Smooth muscle cell (in vitro differentiated cells): ENCODE data around the gene RHOJ. TPM values are rescaled to one million over a fixed set of nuclear protein-coding genes. Genes with fewer than 3 reads are reported as not detected.
A peak's percentile ranks its signal among the peaks of the same experiment; 100 is the strongest.

Experiments
- DNase-seq: peaks from one replicate; lab custom pipeline; 2025; ENCODE audit not compliant: unreplicated experiment; lab: John Stamatoyannopoulos, UW
- H2AFZ ChIP-seq: fragments of 200-600 bp; sonication (generic); 2 replicates; pipeline ENCODE4 v1.6.0; 2016; ENCODE audit warnings: antibody characterized with exemption, low read depth, mild to moderate bottlenecking
- H3F3A ChIP-seq: fragments of 200-600 bp; sonication (generic); 2 replicates; pipeline ENCODE4 v1.6.0; 2017; ENCODE audit warnings: antibody characterized with exemption, low read depth
- H3K27ac ChIP-seq: fragments of 200-600 bp; sonication (generic); 2 replicates; pipeline ENCODE4 v1.5.1; 2016; ENCODE audit warnings: low read depth, mild to moderate bottlenecking
- H3K27me3 ChIP-seq: fragments of 200-600 bp; sonication (generic); 2 replicates; pipeline ENCODE4 v1.6.1; 2016; ENCODE audit warnings: low read depth, mild to moderate bottlenecking
- H3K36me3 ChIP-seq: fragments of 200-600 bp; sonication (generic); 2 replicates; pipeline ENCODE4 v1.5.1; 2016; ENCODE audit warnings: low read depth
- H3K4me1 ChIP-seq: fragments of 200-600 bp; sonication (generic); 2 replicates; pipeline ENCODE4 v1.5.1; 2016; ENCODE audit warnings: low read depth
- H3K4me2 ChIP-seq: fragments of 200-600 bp; sonication (generic); 2 replicates; pipeline ENCODE4 v1.6.0; 2016; ENCODE audit warnings: mild to moderate bottlenecking
- H3K4me3 ChIP-seq: fragments of 200-600 bp; sonication (generic); 2 replicates; pipeline ENCODE4 v1.5.1; 2016; ENCODE audit warnings: mild to moderate bottlenecking
- H3K79me2 ChIP-seq: fragments of 200-600 bp; sonication (generic); 2 replicates; pipeline ENCODE4 v1.6.0; 2016; ENCODE audit warnings: low read depth, mild to moderate bottlenecking
- H3K9ac ChIP-seq: fragments of 200-600 bp; sonication (generic); 2 replicates; pipeline ENCODE4 v1.6.0; 2016; ENCODE audit warnings: low read depth
- H3K9me3 ChIP-seq: fragments of 200-600 bp; sonication (generic); replicated peaks from 2 replicates; pipeline ENCODE4 v1.5.1; 2016; ENCODE audit warnings: low read depth
- H4K20me1 ChIP-seq: fragments of 200-600 bp; sonication (generic); 2 replicates; pipeline ENCODE4 v1.6.0; 2016; ENCODE audit warnings: low read depth
- CTCF ChIP-seq: fragments of 200-600 bp; sonication (generic); IDR thresholded peaks from 2 replicates; pipeline ENCODE4 v1.5.1; 2017; ENCODE audit warnings: borderline replicate concordance, mild to moderate bottlenecking, antibody characterized with exemption; ENCODE audit not compliant: insufficient read depth, poor library complexity, severe bottlenecking
- WGBS: methylation state at CpG from one replicate; pipeline ENCODE4 v1.1.7; 2016; ENCODE audit warnings: low lambda C conversion rate; 5-methylcytosine and 5-hydroxymethylcytosine counted together
- polyA plus RNA-seq: library from polyadenylated mRNA; unstranded; fragments of >200 nt; fragmentation: Nextera tagmentation; extraction: Ambion mirVana; gene quantifications from 2 replicates; pipeline ENCODE4 v1.2.1, GENCODE V29; 2016
- total RNA-seq: library from RNA; depleted of rRNA; stranded (reverse); fragments of >200 nt; gene quantifications from 2 replicates; pipeline ENCODE4 v1.2.3, GENCODE V29; 2014

The RHOJ gene
- total and polyA plus RNA-seq, 2 experiments from 2014 or later = 3.7 to 4.6 TPM

GRCh38 chr14:63203015-63203414, 1.2 kb upstream of the RHOJ start:
- no peaks in the 10 kb centered on the region for H4K20me1 ChIP-seq
- 65% methylated on average over 2 of the region's 2 CpGs for WGBS
- H3K9ac ChIP-seq = peak overlapping the region; percentile 51
- peak overlapping the region; percentile 89 for H3K27ac ChIP-seq
- H3K4me3 ChIP-seq = no peak overlapping the region
- peak overlapping the region; percentile 96 for H2AFZ ChIP-seq
- peaks cover 20% of the 10 kb centered on the region for H3F3A ChIP-seq
- no peaks in the 10 kb centered on the region for H3K79me2 ChIP-seq
- no peaks in the 10 kb centered on the region for H3K36me3 ChIP-seq
- peaks cover 14% of the 10 kb centered on the region for H3K4me1 ChIP-seq
- no peaks in the 10 kb centered on the region for H3K27me3 ChIP-seq
- TF ChIP-seq CTCF = no peak
- H3K4me2 ChIP-seq = peak overlapping the region; percentile 85
- DNase-seq = no peak
- H3K9me3 ChIP-seq = no peaks in the 10 kb centered on the region

GRCh38 chr14:63203618-63204406, 431 bp upstream of the RHOJ start:
- H3K27me3 ChIP-seq = no peaks in the 10 kb centered on the region
- no peak for TF ChIP-seq CTCF
- no peaks in the 10 kb centered on the region for H3K36me3 ChIP-seq
- H3K4me3 ChIP-seq = peak overlapping the region; percentile 44
- 16% methylated on average over 11 of the region's 11 CpGs for WGBS
- H3K9ac ChIP-seq = peak overlapping the region; percentile 62
- peak; percentile 55 for DNase-seq
- H3F3A ChIP-seq = peaks cover 20% of the 10 kb centered on the region
- no peaks in the 10 kb centered on the region for H3K79me2 ChIP-seq
- peak overlapping the region; percentile 96 for H2AFZ ChIP-seq
- H3K4me2 ChIP-seq = peak overlapping the region; percentile 85
- H3K27ac ChIP-seq = peak overlapping the region; percentile 89
- H3K4me1 ChIP-seq = peaks cover 14% of the 10 kb centered on the region
- H3K9me3 ChIP-seq = no peaks in the 10 kb centered on the region
- H4K20me1 ChIP-seq = no peaks in the 10 kb centered on the region

- Histone ChIP-seq H3F3A (peaks cover 20% of the 10 kb centered on the region), H3K79me2 (no peaks in the 10 kb centered on the region), H3K4me2 (peak overlapping the region; percentile 85), H3K9me3 (no peaks in the 10 kb centered on the region), H3K9ac (peak overlapping the region; percentile 62), H3K27ac (peak overlapping the region; percentile 89), H3K27me3 (no peaks in the 10 kb centered on the region), H2AFZ (peak overlapping the region; percentile 96), H4K20me1 (no peaks in the 10 kb centered on the region), H3K4me1 (peaks cover 14% of the 10 kb centered on the region), H3K4me3 (peak overlapping the region; percentile 44), H3K36me3 (no peaks in the 10 kb centered on the region)
- no peak for TF ChIP-seq CTCF
- no peak for DNase-seq
- 87% methylated on average over 10 of the region's 10 CpGs for WGBS
These were observed 867 bp downstream of the RHOJ start for GRCh38 chr14:63205044-63205575.
